GM23338 (cell line): ENCODE measurements around the gene SLC35F2.

Experiments
- CREB1 ChIP-seq: fragments of 250-450 bp; sonication (Bioruptor Pico); IDR thresholded peaks from 2 replicates; pipeline ENCODE4 v1.5.0; 2020; ENCODE audit warnings: low read depth, mild to moderate bottlenecking, moderate library complexity
- EZH2 ChIP-seq: fragments of 200-600 bp; sonication (generic); IDR thresholded peaks from one replicate; pipeline ENCODE4 v1.8.0; 2017; ENCODE audit warnings: antibody characterized with exemption, mild to moderate bottlenecking, low read depth; ENCODE audit not compliant: unreplicated experiment
- EZH2phosphoT487 ChIP-seq: fragments of 200-600 bp; sonication (generic); IDR thresholded peaks from one replicate; pipeline ENCODE4 v1.8.1; 2018; ENCODE audit warnings: antibody characterized with exemption; ENCODE audit not compliant: unreplicated experiment
- NANOG ChIP-seq: IDR thresholded peaks from 2 replicates; pipeline ENCODE4 v1.6.1; 2016; ENCODE audit warnings: antibody characterized with exemption, borderline replicate concordance
- POLR2AphosphoS5 ChIP-seq: IDR thresholded peaks from 2 replicates; pipeline ENCODE4 v1.6.1; 2016; ENCODE audit warnings: antibody characterized with exemption, low read depth
- ZNF331 ChIP-seq: fragments of 250-450 bp; sonication (Bioruptor Pico); IDR thresholded peaks from 2 replicates; pipeline ENCODE4 v1.5.0; 2020; ENCODE audit warnings: low read depth, mild to moderate bottlenecking, moderate library complexity
- TF ChIP-seq, protein P1 (sequence below), 2 experiments: fragments of 200-600 bp in 1 of 2; sonication (generic) in 1 of 2; conservative IDR thresholded peaks; 2 replicates each; pipeline versions ENCODE4 v1.5.1 to v1.6.1; 2016 to 2017; ENCODE audit warnings: antibody characterized with exemption in 2 of 2, low read depth in 2 of 2, mild to moderate bottlenecking in 2 of 2, moderate library complexity in 1 of 2
- TF ChIP-seq, protein P2 (sequence below): fragments of 250-450 bp; sonication (Bioruptor Pico); IDR thresholded peaks from 2 replicates; pipeline ENCODE4 v1.5.0; 2020; ENCODE audit warnings: mild to moderate bottlenecking, moderate library complexity
- TF ChIP-seq, protein P3 (sequence below): IDR thresholded peaks from one replicate; pipeline ENCODE4 v1.6.1; 2018; ENCODE audit warnings: antibody characterized with exemption; ENCODE audit not compliant: unreplicated experiment

DNA sequence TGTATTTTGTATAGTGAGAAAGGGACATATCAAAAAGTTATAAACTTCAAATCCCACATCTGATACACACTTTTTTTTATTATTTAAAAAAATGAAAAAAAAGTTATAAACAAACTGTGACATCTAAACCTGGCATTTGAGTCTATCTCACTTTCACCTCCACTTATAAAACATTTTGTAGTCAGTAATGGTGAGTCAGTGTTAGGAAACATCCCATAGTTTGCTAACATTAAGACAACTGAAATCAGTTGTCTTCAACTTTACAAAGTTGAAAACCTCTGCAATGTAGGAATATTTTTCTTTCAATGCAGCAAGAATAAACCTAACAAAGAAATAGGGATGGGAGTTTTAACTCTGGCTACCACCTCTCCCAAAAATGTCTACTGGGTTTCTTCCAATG lies 47.7 kb downstream of the SLC35F2 start:
- TF ChIP-seq, protein P1, sequence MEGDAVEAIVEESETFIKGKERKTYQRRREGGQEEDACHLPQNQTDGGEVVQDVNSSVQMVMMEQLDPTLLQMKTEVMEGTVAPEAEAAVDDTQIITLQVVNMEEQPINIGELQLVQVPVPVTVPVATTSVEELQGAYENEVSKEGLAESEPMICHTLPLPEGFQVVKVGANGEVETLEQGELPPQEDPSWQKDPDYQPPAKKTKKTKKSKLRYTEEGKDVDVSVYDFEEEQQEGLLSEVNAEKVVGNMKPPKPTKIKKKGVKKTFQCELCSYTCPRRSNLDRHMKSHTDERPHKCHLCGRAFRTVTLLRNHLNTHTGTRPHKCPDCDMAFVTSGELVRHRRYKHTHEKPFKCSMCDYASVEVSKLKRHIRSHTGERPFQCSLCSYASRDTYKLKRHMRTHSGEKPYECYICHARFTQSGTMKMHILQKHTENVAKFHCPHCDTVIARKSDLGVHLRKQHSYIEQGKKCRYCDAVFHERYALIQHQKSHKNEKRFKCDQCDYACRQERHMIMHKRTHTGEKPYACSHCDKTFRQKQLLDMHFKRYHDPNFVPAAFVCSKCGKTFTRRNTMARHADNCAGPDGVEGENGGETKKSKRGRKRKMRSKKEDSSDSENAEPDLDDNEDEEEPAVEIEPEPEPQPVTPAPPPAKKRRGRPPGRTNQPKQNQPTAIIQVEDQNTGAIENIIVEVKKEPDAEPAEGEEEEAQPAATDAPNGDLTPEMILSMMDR (conservative IDR thresholded peaks at IDR 0.05; ENCODE audit: low read depth in 2 of 2) = no peak
- TF ChIP-seq, protein P2, sequence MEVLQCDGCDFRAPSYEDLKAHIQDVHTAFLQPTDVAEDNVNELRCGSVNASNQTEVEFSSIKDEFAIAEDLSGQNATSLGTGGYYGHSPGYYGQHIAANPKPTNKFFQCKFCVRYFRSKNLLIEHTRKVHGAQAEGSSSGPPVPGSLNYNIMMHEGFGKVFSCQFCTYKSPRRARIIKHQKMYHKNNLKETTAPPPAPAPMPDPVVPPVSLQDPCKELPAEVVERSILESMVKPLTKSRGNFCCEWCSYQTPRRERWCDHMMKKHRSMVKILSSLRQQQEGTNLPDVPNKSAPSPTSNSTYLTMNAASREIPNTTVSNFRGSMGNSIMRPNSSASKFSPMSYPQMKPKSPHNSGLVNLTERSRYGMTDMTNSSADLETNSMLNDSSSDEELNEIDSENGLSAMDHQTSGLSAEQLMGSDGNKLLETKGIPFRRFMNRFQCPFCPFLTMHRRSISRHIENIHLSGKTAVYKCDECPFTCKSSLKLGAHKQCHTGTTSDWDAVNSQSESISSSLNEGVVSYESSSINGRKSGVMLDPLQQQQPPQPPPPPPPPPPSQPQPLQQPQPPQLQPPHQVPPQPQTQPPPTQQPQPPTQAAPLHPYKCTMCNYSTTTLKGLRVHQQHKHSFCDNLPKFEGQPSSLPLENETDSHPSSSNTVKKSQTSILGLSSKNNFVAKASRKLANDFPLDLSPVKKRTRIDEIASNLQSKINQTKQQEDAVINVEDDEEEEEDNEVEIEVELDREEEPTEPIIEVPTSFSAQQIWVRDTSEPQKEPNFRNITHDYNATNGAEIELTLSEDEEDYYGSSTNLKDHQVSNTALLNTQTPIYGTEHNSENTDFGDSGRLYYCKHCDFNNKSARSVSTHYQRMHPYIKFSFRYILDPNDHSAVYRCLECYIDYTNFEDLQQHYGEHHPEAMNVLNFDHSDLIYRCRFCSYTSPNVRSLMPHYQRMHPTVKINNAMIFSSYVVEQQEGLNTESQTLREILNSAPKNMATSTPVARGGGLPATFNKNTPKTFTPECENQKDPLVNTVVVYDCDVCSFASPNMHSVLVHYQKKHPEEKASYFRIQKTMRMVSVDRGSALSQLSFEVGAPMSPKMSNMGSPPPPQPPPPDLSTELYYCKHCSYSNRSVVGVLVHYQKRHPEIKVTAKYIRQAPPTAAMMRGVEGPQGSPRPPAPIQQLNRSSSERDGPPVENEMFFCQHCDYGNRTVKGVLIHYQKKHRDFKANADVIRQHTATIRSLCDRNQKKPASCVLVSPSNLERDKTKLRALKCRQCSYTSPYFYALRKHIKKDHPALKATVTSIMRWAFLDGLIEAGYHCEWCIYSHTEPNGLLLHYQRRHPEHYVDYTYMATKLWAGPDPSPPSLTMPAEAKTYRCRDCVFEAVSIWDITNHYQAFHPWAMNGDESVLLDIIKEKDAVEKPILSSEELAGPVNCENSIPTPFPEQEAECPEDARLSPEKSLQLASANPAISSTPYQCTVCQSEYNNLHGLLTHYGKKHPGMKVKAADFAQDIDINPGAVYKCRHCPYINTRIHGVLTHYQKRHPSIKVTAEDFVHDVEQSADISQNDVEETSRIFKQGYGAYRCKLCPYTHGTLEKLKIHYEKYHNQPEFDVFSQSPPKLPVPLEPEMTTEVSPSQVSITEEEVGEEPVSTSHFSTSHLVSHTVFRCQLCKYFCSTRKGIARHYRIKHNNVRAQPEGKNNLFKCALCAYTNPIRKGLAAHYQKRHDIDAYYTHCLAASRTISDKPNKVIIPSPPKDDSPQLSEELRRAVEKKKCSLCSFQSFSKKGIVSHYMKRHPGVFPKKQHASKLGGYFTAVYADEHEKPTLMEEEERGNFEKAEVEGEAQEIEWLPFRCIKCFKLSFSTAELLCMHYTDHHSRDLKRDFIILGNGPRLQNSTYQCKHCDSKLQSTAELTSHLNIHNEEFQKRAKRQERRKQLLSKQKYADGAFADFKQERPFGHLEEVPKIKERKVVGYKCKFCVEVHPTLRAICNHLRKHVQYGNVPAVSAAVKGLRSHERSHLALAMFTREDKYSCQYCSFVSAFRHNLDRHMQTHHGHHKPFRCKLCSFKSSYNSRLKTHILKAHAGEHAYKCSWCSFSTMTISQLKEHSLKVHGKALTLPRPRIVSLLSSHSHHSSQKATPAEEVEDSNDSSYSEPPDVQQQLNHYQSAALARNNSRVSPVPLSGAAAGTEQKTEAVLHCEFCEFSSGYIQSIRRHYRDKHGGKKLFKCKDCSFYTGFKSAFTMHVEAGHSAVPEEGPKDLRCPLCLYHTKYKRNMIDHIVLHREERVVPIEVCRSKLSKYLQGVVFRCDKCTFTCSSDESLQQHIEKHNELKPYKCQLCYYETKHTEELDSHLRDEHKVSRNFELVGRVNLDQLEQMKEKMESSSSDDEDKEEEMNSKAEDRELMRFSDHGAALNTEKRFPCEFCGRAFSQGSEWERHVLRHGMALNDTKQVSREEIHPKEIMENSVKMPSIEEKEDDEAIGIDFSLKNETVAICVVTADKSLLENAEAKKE (CRISPR knock-in tag) = no peak
- TF ChIP-seq EZH2phosphoT487 (no peak), CREB1 (CRISPR knock-in tag) (no peak), POLR2AphosphoS5 (no peak), EZH2 (no peak), ZNF331 (CRISPR knock-in tag) (no peak), NANOG (no peak)
- TF ChIP-seq, protein P3, sequence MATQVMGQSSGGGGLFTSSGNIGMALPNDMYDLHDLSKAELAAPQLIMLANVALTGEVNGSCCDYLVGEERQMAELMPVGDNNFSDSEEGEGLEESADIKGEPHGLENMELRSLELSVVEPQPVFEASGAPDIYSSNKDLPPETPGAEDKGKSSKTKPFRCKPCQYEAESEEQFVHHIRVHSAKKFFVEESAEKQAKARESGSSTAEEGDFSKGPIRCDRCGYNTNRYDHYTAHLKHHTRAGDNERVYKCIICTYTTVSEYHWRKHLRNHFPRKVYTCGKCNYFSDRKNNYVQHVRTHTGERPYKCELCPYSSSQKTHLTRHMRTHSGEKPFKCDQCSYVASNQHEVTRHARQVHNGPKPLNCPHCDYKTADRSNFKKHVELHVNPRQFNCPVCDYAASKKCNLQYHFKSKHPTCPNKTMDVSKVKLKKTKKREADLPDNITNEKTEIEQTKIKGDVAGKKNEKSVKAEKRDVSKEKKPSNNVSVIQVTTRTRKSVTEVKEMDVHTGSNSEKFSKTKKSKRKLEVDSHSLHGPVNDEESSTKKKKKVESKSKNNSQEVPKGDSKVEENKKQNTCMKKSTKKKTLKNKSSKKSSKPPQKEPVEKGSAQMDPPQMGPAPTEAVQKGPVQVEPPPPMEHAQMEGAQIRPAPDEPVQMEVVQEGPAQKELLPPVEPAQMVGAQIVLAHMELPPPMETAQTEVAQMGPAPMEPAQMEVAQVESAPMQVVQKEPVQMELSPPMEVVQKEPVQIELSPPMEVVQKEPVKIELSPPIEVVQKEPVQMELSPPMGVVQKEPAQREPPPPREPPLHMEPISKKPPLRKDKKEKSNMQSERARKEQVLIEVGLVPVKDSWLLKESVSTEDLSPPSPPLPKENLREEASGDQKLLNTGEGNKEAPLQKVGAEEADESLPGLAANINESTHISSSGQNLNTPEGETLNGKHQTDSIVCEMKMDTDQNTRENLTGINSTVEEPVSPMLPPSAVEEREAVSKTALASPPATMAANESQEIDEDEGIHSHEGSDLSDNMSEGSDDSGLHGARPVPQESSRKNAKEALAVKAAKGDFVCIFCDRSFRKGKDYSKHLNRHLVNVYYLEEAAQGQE = no peak
